ENCODE measurements around the gene CNPY1.
A peak's percentile ranks its signal among the peaks of the same experiment; 100 is the strongest.

The CNPY1 gene

DNA sequence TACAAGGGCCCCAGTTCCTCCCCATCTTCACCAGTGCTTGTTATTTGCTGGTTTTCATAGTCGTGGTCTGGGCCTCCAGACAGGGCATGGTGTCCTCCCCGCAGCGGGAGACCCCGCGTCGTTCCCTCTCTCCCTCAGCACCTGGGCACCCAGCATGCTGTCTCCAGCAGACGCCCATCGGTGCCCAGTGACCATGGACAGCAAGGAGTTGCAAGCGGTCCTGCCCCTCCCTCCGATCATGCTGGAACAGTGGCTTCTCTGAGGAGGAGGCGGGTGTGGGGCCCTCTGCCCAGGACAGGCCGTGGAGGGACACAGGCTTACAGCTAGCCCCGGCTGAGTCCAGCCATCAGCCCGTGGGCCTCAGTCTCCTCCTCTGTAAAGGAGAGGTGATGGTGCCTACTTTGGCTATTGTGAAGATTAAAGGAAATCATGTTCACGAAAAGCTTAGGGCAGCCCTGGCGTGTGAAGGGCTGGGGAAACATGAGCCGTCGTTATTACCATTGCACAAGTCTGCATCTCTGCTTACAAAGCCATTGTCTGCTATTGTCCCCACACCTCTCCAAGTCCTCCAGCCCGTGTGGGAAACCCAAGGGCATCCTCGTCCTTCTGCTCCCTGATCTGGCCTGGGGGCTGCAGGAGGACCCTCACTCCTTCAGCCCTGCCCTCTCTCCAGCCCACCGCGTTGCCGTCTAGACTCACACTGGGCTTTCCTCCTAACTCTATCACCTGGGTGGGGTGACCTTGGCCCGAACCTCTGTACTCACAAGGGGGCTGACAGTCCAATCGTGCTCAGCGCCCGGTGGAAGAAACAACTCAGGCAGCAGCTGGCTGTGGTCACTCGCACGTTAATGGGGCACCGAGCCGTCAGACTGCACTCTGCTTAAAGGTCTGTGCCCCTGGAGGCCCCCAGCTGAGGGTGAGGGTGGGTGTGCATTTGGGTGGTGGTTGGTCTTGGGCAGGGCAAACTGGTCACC, 58.6 kb downstream of the CNPY1 start:
- no peak for DNase-seq

GRCh38 chr7:155486783-155487508, 59.4 kb downstream of the CNPY1 start:
- DNase-seq = no peak

DNA sequence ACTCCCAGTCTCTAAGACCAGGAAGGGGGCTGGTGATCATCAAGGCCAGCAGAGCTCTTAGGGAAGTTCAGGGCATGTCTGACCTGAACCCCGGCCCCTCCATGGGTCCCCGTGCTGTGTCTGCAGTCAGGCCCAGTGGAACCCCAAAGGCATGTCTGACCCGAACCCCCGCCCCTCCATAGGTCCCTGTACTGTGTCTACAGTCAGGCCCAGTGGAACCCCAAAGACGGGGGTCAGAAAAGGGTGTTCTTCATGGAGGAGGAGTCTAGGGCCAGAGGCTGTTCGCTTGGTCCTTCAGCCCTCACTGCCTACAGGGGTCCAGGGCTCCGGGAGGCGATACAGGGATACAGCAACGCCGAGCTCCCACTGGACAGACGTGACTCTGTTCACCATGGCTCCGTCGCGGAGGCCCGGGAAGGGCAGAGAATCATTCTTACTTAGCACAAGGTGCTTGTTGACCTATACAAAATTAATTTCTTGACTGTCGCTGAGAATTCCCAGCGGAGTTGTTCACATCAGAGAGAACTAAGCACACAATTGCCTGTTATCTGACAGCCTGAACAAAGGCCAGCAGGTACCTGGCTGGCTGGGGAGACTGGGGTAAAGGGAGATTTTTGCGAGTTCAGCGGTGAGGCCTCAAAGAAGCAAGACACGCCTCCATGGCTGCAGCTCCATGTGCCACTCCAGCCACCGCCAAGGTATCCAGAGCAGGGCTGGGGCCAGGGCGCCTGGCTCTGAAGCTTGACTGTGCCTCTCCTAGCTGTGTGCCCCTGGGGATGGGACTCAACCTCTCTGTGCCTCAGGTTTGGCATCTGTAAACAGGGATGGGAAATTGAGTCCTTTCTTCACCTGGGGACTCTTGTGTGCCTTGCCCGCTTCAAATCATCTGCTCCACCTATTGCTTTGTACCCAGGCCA, 61.6 kb downstream of the CNPY1 start:
- DNase-seq = no peak

DNA sequence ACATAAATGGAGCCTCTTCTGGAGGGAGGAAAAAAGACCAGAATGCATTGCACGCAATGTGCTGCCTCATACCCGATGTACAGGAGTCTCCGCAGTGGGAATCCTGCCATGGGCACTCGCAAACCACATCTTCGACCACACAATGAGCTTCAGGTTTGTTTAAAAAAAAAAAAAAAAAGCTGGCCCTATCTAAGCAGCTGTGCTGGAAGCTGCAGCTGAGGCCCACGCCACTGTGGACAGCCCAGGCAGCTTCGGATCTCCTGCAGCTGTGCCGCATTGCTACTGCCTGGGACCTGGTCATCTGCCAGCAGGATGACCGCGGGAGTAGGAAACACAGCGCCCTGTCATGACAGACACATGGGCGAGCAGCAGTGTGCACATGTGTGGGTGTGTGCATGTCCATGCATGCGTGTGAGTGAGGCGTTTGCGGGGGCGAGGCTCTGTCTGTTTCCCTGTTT, 62.5 kb downstream of the CNPY1 start:
- no peak for DNase-seq

- DNase-seq = no peak
Measured at GRCh38 chr7:155483245-155483644, 63.1 kb downstream of the CNPY1 start.

GRCh38 chr7:155482511-155483183, 63.7 kb downstream of the CNPY1 start:
- no peak for DNase-seq

- DNase-seq = no peak
Measured at GRCh38 chr7:155481764-155482163, 64.6 kb downstream of the CNPY1 start.

DNA sequence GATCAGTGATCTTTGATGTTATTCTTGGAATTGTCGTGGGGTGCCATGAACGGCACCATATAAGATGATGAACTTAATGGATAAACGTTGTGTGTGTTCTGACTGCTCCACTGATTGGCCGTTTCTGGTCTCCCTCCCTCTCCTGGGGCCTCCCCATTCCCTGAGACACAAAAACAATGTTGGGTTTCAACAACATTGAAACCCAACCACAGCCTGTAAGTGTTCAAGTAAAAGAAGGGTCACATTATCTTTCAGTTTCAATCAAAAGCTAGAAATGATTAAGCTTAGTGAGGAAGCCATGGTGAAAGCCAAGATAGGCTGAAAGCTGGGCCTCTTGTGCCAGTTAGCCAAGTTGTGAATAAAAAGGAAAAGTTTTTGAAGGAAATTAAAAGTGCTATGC, 68.9 kb downstream of the CNPY1 start:
- no peak for DNase-seq

GRCh38 chr7:155471718-155472117, 74.6 kb downstream of the CNPY1 start:
- no peak for DNase-seq

- DNase-seq = no peak
Measured at GRCh38 chr7:155470686-155471638, 75.4 kb downstream of the CNPY1 start.

DNA sequence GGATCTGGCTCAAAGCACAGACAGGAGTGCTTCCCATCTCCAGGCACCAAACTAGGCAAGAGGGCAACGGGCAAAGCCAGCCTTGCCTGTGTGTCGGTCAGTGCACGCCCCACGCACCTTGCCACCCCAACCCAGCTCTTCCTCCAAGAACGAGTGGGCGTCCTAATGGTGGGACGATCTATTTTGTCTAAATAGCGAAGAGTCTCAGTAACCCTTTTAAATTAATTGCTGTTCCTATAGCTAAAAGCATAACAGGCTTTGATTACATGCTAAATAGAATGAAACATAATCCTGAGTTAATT, 76.2 kb downstream of the CNPY1 start:
- no peak for DNase-seq

DNA sequence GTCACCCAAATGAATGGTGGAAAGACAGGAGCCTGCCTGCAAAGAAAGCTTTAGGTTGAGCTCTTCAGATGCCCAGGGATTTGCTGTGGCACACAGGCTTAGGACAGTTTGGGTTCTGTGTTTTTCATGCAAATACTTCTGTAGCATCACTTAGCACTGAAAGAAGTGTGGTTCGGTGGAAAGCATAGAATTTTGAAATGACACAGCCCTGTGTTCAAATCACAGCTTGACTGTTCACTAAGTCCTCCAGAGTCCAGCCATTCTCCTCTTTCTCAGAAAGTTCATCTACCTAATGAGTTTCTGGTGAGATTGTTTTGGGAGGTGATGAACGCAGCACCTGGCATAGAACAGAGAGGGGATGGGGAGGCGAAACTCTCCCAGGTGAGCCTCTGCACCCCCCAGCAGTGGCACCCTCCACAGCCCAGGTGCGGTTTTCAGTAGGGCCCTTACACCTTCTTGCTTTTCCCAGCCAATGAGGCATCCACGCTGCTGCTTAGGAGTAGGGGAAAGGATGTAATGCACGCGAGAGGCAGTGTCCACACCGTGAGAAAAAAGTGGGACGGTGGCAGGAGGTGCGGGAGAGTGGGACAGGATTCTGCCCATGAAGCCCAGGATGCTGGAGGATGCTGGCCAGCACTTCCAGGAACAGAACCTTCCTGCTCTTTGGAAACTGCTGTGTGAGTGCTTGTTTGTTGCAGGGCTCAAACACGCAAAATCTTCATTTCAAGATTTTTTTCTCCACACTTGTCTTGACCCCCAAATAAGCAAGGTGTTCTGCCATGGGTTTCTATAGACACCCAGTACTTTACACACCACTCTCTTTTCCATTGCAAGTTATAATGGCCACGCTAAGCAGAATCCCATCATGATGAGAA, 76.8 kb downstream of the CNPY1 start:
- no peak for DNase-seq

- no peak for DNase-seq
Measured at GRCh38 chr7:155468785-155469148, 77.6 kb downstream of the CNPY1 start.

GRCh38 chr7:155467846-155468784, 78.2 kb downstream of the CNPY1 start:
- no peak for DNase-seq

GRCh38 chr7:155466814-155467733, 79.3 kb downstream of the CNPY1 start:
- peak; percentile 4 for DNase-seq

- no peak for DNase-seq
Measured at GRCh38 chr7:155466142-155466813, 80.1 kb downstream of the CNPY1 start.

DNA sequence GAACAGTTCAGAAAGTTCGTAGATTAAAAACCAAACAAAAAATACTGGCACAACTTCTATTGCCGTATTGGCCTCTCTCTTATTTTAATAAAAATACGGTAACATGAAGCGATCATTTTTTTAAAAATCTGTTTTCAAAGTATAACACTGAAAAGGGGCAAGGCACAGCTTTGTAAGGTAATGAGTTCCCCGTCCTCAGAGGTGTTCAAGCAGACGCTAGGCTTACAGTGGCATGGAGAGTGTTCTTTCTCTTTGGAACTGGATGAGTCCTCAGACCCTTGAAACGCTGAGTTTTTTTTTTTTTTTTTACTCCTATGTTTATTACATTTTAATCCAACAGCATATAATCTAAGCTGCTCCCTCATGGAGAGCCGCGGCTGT, 80.6 kb downstream of the CNPY1 start:
- no peak for DNase-seq
